GM12872 (cell line): ENCODE data around the gene TCAP.

Source experiments
- CTCF ChIP-seq: IDR thresholded peaks from 3 replicates; pipeline ENCODE4 v1.5.1; 2011; ENCODE audit warnings: low read depth, mild to moderate bottlenecking, low read length, moderate library complexity; ENCODE audit not compliant: insufficient read depth

The TCAP gene

GRCh38 chr17:39697961-39698360, 32.8 kb downstream of the TCAP start:
- TF ChIP-seq CTCF: no peak

GRCh38 chr17:39699818-39700147, 34.6 kb downstream of the TCAP start, which contains the start of gene ERBB2:
ERBB2 (plus strand) TSS chr17:39700064; CDS start chr17:39700239, 175 bp downstream.
- TF ChIP-seq CTCF: no peak

GRCh38 chr17:39700148-39700987, 35.2 kb downstream of the TCAP start:
- TF ChIP-seq CTCF: no peak

GRCh38 chr17:39701012-39701783, 36.0 kb downstream of the TCAP start:
- no peak for TF ChIP-seq CTCF

- no peak for TF ChIP-seq CTCF
These were observed 36.8 kb downstream of the TCAP start for GRCh38 chr17:39701784-39702422.

- no peak for TF ChIP-seq CTCF
These were observed 38.0 kb downstream of the TCAP start for GRCh38 chr17:39702901-39703893.
